ENCODE results near the gene IPPK. TPM values are rescaled to one million over a fixed set of nuclear protein-coding genes. Genes with fewer than 3 reads are reported as not detected.
A peak's percentile ranks its signal among the peaks of the same experiment; 100 is the strongest.

Gene IPPK
- total and polyA plus RNA-seq, 10 donors, result 6.1 to 14.6 (median 11.5) TPM

- H3K4me3 ChIP-seq, result no peak overlapping the region
- H3K36me3 ChIP-seq, result no peaks in the 10 kb centered on the region
- intact Hi-C loops (cut with DNase I; ENCODE audit: low total_unique reads), result no loop called here
- H3K27me3 ChIP-seq (replicated peaks in 1 of 7), result no peaks in the 10 kb centered on the region
- no peak for TF ChIP-seq POLR2A (IDR thresholded peaks at IDR 0.05)
- TF ChIP-seq, protein P1, sequence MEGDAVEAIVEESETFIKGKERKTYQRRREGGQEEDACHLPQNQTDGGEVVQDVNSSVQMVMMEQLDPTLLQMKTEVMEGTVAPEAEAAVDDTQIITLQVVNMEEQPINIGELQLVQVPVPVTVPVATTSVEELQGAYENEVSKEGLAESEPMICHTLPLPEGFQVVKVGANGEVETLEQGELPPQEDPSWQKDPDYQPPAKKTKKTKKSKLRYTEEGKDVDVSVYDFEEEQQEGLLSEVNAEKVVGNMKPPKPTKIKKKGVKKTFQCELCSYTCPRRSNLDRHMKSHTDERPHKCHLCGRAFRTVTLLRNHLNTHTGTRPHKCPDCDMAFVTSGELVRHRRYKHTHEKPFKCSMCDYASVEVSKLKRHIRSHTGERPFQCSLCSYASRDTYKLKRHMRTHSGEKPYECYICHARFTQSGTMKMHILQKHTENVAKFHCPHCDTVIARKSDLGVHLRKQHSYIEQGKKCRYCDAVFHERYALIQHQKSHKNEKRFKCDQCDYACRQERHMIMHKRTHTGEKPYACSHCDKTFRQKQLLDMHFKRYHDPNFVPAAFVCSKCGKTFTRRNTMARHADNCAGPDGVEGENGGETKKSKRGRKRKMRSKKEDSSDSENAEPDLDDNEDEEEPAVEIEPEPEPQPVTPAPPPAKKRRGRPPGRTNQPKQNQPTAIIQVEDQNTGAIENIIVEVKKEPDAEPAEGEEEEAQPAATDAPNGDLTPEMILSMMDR (IDR thresholded peaks at IDR 0.05 in 8 of 11, conservative IDR thresholded peaks at IDR 0.05 in 3 of 11), result no peak
- TF ChIP-seq POLR2AphosphoS5 (IDR thresholded peaks at IDR 0.05), result no peak
- 39 to 73% (median 62%) methylated on average over 1 of the region's 1 CpG for WGBS, 5 donors
- peaks cover 0 to 65% (median 55%) of the 10 kb centered on the region in 8 donors for H3K9me3 ChIP-seq
- no peak for DNase-seq
- no peaks in the 10 kb centered on the region for H3K4me1 ChIP-seq
- no peak overlapping the region for H3K27ac ChIP-seq
Measured at GRCh38 chr9:92696619-92697018, 26.7 kb upstream of the IPPK start.

- Histone ChIP-seq H3K27ac (no peak overlapping the region), H3K36me3 (no peaks in the 10 kb centered on the region), H3K9me3 (peaks cover 4 to 30% (median 27%) of the 10 kb centered on the region in 8 donors), H3K4me3 (no peak overlapping the region), H3K27me3 (replicated peaks in 1 of 7) (no peaks in the 10 kb centered on the region), H3K4me1 (no peaks in the 10 kb centered on the region)
- TF ChIP-seq, protein P1 (IDR thresholded peaks at IDR 0.05 in 8 of 11, conservative IDR thresholded peaks at IDR 0.05 in 3 of 11), result peak in 1 of 11 experiments; percentile 7
- no peak for TF ChIP-seq POLR2A (IDR thresholded peaks at IDR 0.05)
- TF ChIP-seq POLR2AphosphoS5 (IDR thresholded peaks at IDR 0.05), result no peak
- intact Hi-C loops (cut with DNase I; ENCODE audit: low total_unique reads), result no loop called here
- no peak for DNase-seq
- WGBS, 5 donors, result 63 to 81% (median 73%) methylated on average over 3 of the region's 3 CpGs
Measured at GRCh38 chr9:92686954-92687353, 17.0 kb upstream of the IPPK start.

DNA sequence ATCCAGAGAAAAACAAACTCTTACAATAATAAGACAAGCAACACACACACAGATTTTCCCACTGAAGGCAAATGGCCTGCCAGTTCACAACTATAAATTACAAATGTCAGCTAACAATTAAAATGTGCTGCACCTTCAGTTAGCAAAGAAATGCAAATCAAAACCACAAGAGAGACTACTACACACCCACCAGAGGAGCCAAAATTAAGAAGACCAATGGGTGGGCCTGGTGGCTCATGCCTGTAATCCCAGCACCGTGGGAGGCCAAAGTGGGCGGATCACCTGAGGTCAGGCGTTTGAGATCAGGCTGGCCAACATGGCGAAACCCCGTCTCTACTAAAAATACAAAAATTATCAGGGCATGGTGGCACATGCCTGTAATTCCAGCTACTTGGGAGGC, 15.1 kb upstream of the IPPK start:
- no peaks in the 10 kb centered on the region for H3K27me3 ChIP-seq (replicated peaks in 1 of 7)
- no peak overlapping the region for H3K27ac ChIP-seq
- no peak overlapping the region for H3K4me3 ChIP-seq
- no peak for DNase-seq
- H3K4me1 ChIP-seq, result peaks cover 0 to 11% (median 4%) of the 10 kb centered on the region in 6 donors
- 71 to 87% (median 79%) methylated on average over 5 of the region's 5 CpGs for WGBS, 5 donors
- intact Hi-C loops (cut with DNase I; ENCODE audit: low total_unique reads), result no loop called here
- TF ChIP-seq POLR2AphosphoS5 (IDR thresholded peaks at IDR 0.05) (no peak), POLR2A (IDR thresholded peaks at IDR 0.05) (no peak)
- TF ChIP-seq, protein P1 (IDR thresholded peaks at IDR 0.05 in 8 of 11, conservative IDR thresholded peaks at IDR 0.05 in 3 of 11), result no peak
- peaks cover 0 to 11% (median 8%) of the 10 kb centered on the region in 8 donors for H3K9me3 ChIP-seq
- no peaks in the 10 kb centered on the region for H3K36me3 ChIP-seq

DNA sequence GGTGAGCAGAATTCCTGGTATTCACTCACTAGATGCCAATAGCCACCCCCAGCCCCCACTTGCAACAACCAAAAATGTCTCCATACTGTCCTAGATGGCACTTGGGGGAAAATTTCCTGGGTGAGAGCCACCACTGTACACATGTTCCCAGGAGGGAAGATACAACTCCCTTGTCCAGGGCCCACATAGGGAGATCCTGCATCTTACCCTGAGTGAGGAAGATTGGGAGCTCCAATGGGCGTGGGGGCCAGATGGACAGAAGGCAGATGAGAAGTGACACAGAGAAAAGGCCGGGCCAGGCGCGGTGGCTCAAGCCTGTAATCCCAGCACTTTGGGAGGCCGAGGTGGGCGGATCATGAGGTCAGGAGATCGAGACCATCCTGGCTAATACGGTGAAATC, 12.3 kb upstream of the IPPK start:
- intact Hi-C loops (cut with DNase I; ENCODE audit: low total_unique reads), result no loop called here
- DNase-seq, result no peak
- TF ChIP-seq POLR2AphosphoS5 (IDR thresholded peaks at IDR 0.05), result no peak
- TF ChIP-seq, protein P1 (IDR thresholded peaks at IDR 0.05 in 8 of 11, conservative IDR thresholded peaks at IDR 0.05 in 3 of 11), result no peak
- TF ChIP-seq POLR2A (IDR thresholded peaks at IDR 0.05), result no peak
- no peaks in the 10 kb centered on the region for H3K27me3 ChIP-seq (replicated peaks in 1 of 7)
- H3K36me3 ChIP-seq, result no peaks in the 10 kb centered on the region
- no peaks in the 10 kb centered on the region for H3K9me3 ChIP-seq
- H3K27ac ChIP-seq, result peak overlapping the region in 4 of 8 donors; percentile 47 to 69 (median 59)
- H3K4me3 ChIP-seq, result no peak overlapping the region
- WGBS, 5 donors, result 85 to 97% (median 94%) methylated on average over 8 of the region's 8 CpGs
- peaks cover 0 to 11% (median 4%) of the 10 kb centered on the region in 6 donors for H3K4me1 ChIP-seq
